ENCODE measurements around the gene LAIR1.
"Not testable (repeated sequence)": the region's sequence is repeated elsewhere in the genome, so short reads cannot be mapped to it uniquely, and the experiment has no call there.

Gene LAIR1

DNA sequence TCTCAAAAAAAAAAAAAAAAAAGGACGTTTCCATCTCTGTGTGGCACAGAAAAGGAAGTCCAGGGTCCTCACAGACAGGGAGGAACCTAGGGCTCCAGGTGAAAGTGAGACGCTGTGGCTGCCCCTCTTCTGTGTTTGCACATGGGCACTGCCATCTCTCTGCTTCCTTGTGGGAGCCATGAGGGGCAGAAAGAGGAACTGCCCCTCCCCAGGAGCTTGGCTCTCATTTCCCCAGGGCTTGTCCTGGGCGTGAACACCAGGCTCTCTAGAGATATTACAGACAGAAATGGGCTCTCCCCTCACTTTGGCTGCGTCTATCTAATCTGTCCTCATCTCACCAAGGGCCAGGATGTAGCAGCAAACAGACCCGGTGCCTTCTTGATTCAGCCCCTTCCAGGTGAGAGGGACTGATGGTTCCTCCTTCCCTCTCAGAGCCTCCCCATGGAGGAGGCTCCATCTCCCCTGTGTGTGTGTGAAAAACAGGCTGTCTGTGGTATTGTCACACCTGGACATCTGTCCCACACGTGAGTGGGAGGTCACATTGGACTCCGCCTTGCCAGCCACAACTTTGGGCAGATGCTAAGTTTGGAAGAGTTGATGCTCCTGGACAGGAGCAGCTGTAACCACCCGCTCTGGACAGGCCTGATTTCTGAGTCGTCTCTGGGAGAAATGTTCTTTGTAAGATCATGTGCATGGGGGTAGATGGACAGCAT is 24.9 kb downstream of the LAIR1 start:
- no peak for DNase-seq

DNA sequence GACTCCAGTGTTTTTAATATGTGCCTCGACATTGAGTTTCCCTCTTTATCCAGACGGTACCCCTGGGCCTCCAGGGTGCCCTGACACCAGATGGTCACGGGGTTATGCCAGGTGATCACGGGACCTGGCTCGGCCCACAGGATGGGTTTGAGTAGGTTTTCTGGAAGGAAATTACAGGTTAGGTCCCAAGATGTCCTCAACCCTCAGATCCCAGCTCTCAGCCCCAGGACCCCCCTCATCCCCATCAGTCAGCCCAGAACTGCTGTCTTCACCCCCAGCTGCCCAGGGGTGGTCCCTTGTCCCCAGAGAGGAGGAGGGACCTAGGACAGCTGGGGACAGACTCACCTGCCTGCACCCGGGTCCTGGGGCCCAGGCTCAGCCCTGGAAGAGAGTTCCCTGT is 26.2 kb downstream of the LAIR1 start:
- no peak for DNase-seq

DNA sequence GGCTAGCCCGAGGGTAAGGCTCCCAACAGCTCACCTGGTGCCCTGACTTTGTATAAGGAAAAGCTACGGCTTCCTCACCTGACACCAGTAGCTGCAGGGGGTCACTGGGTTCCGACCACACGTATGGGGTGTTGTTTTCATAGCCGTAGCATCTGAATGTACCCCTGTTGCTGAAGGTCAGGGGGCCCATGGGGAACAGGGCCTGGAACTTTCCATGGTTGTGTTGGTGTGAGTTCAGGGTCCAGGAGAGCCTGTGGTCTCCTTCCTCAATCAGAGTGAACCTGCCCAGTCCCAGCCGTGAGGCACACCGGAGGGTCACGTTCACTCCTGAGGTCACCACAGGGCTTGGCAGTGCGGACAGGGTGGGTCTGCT is 26.9 kb downstream of the LAIR1 start:
- DNase-seq = no peak

DNA sequence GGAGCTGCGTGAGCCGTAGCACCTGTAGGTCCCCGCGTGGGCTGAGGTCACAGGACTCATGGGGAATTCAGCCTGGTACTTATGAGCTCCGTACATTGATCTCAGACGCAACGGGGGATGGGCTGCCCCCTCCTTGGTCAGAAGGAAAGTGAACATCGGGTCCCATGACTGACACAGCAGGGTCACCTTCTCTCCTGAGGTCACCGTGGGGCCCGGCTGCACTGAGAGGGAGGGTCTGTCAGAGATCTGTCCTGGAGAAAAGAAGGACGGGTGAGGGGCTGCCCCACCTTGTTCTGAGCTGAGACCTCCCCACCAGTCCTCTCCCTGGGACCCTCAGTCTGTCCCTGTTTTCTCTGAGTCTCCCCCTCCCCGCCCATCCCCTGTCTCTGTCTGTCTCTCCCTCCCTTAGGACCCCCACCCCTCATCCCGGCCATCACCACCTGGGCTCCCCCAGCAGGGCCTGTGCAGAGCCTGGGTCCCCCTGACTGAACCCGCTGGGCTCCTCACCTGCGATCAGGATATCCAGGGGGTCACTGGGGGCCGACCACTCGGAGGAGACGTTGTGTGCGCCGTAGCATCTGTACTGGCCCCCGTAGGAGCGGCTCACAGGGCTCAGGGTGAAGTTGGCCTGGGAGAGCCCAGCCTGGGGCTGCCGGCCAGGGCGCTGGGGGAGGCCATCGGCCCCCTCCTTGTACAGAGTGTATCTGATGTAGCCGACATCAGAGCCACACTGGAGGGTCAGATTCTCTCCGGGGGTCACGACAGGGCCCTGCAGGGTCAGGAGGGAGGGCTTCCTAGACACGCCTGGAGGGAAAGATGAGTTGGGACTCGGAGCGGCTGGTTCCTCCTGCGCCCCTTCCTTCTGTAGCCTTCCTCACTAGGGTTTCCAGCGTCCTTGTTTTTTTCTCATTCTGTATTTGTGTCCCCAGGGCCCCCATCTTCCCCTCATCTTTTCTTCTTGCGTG is 27.6 kb downstream of the LAIR1 start:
- DNase-seq = no peak

DNA sequence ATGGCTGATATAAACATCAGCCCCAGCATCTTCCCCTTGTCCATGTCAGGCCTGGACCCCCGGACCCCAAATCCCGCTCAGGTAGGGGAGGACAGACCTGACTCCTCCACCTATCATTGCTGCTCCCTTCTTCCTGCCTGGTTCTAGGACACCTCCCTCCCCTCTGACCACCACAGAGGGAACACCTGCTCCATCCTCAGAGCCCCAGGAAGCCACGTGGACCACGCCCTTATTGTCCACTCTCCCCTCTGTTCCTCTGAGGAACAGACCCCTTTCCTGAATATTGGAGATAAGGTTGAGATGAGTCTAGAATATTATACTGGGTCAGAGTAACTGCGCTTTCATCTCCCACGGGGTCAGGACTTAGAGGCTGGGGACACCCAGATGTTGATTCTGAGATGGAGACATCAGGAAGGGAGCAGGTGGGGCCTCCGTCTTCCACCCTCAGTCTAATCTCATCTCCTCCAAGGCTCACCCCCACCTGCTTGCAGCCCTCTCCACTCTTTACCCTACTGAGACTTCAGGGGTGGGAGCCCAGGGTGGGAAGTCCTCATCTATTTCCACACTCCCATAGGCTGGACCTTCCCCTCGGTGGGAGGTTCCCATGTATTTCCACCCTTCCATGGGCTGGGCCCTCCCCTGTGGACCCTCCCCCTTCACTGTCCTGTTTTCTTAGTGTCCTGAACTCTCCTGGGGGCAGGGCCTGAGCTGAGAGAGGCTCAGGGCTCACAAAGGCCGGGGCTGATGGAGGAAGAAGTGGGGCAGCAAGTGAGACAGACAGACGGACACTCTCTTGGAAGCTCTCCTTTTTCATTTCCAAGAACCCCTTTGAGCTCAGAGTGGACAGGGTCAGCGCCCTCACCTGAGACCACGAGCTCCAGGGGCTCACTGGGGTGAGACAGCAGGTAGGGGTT is 28.5 kb downstream of the LAIR1 start:
- DNase-seq = no peak

DNA sequence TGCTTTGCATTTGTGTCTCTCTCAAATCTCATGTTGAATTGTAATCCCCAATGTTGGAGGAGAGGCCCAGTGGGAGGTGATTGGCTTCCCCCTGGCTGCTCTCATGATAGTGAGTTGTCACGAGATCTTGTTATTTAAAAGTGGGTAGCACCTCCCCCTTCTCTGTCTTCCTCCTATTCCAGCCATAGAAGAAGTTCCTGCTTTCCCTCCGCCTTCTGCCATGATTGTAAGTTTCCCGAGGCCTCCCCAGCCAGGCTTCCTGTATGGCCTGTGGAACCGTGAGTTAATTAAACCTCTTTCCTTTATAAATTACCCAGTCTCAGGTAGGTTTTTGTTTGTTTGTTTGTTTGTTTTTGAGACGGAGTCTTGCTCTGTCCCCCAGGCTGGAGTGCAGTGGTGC is 29.6 kb downstream of the LAIR1 start:
- no peak for DNase-seq

DNA sequence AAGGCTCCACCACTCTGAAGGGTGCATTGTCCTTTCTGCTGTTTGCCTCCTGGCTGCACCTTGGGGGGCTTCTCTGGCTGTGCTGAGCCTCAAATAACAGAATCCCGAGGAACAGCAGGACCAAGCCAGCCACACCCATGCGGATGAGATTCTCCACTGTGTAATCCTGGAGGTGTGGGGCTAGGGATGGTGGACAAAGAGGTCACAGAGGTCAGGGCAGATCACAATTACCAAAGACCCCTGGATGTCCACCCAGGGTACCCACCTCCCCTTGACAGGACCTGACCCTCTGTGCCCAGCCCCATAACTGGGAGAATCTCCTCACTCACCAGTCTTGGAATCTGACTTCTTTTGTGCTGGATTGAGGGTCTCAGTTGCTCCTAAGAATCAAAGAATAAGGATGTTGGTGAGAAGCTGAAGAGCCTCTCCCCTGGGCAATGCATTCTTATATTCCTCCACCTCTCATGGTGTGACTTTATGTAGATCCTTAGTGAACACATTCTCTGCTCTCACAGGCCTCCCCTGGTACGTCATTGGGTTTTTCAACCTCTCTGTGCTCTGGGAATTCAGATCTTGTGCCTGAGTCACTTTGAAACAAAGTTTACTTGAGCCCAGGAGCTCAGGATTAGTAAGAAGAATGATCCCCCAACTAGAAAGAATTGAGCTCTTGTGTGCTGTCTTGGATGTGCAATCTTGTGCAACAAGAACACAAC is 31.0 kb downstream of the LAIR1 start:
- DNase-seq = no peak

DNA sequence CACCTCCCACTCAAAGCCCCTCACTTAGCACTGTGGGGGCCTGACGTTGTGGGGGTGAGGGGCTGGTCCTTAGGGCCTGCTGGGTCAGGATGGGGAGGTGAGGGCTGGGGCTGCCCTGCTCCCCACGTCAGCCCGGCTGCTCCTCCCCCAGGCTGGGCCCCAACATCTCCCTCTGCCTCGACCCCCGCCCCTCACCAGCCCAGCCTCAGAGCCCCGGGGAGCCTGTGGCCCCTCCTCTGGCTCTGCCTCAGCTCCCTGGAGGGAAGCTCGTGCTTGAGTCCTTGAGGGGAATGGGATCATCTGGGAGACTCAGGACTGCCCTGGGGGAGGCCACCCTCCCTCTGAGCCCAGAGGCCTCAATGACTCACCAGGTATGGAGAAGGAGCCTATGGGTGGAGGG is 32.6 kb downstream of the LAIR1 start:
- no peak for DNase-seq

DNA sequence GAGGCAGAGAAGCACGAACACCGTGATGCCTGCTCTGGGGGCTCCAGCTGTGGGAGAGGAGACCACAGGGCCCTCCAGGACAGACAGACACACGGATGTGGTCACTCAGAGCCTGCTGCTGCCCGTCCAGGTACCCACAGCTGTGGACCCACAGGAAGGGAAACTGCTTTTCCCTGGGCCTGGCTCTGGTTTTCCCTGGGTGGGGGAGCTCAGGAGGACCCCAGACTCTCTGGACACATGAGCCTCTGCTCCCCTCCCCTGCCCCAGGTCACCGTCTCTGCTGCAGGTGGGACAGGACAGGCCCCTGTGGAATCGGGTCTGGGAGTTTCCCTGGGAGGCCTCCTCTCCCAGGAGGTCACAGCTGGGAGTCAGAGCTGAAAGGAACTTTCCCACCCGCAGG is 33.1 kb downstream of the LAIR1 start:
- DNase-seq = no peak

DNA sequence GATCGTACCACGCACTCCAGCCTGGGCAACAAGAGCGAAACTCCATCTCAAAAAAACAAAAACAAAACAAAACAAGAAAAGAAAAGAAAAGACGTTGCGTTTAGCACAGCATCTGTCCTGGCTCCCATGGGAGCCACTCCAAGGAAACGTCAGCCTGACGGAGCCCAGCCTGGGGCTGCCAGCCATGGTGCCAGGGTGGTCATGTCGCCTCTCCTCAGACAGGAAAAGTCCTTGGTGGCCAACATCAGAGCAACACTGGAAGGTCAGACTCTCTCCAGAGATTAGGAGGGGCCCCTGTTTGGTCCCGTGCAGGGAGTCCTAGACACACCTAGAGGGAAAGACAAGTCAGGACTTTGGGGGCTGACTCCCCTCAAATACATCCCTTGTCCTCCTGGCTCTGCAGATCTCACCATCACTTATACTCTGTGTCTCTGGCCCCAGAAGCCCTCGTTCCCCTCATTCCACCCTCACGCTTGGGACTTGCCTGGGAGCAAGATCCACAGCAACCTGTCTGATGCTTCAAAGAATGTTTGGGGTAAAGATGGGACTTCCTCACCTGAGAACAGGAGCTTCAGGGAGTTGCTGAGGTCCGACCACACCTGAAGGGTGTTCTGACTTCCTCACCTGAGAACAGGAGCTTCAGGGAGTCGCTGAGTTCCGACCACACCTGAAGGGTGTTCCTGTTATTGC is 35.1 kb downstream of the LAIR1 start:
- DNase-seq = no peak

DNA sequence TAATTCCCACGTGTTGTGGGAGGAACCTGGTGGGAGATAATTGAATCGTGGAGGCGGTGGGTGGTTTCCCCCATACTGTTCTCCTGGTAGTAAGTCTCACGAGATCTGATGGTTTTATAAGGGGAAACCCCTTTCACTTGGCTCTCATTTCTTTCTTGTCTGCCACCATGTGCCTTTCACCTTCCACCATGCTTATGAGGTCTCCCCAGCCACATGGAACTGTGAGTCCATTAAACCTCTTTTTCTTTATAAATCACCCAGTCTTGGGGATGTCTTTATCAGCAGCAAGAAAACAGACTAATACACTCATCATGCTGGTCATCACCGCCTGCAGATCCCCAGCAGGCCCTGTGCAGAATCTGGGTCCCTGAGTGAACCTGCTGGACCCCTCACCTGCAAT is 36.0 kb downstream of the LAIR1 start:
- DNase-seq = not testable (repeated sequence)

DNA sequence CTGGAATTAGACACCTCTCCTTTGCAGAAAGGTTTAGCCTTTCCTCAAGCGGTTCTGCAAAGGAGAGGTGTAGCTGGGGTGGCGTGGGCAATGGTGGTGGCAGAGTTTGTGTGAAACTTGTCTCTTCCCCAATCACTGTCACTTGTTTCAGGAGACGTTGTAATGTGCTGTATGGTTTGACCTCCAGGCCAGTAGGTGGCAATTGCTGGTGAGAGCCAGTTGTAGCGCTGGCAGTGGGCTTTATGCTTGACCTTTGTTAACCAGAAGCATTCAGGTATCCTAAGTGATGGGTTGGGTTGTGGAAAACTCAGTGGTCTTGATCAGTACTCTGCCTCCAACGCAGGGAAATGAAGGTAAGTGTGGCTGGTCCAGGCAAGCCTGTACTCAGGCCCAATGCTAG is 39.1 kb downstream of the LAIR1 start:
- no peak for DNase-seq

DNA sequence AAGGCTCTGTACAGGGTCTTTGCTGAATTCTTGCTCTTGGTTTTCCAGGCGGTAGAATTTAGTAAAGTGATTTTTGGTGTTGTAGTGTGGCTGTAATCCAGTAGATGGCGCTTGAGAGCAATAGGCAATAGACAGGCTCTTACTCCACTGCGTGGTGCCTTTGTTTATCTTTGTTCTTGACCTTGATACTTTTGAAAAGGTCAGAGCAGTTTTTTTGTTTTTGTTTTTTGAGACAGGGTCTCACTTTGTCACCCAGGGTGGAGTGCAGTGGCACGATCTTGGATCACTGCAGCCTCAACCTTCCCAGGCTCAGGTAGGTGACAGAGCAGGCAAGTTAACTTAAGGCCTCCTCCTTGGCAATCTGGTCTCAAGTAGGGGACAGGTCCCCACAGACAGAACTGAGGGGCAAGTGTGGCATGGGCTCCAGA is 39.5 kb downstream of the LAIR1 start:
- DNase-seq = no peak

DNA sequence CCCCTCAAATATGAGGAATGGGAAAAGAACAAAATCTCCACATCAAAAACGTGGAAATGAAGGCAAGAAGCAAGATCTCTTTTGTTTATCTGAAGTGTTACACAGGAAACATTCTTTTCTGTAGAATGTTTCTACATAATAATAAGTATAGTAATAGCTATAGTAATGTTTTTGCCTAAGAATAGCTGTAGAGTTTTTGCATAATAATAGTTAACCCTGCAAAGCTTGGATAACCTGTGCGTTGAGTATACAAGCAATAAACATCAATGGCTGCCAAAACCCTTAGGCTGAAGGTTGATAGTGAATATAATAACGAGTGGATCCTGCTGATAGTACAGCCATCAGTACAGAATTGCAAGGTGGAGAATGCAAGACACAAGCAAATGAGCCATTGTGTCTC is 40.7 kb downstream of the LAIR1 start:
- DNase-seq = no peak

DNA sequence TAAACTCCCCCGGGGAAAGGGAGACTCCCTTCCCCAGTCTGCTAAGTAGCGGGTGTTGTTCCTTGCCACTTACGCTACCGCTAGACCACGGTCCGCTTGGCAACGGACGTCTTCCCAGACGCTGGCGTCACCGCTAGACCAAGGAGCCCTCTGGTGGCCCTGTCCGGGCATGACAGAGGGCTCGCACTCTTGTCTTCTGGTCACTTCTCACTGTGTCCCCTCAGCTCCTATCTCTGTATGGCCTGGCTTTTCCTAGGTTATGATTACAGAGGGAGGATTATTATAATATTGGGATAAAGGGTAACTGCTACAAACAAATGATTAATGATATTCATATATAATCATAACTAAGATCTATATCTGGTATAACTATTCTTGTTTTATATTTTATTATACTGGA is 41.8 kb downstream of the LAIR1 start:
- not testable (repeated sequence) for DNase-seq

DNA sequence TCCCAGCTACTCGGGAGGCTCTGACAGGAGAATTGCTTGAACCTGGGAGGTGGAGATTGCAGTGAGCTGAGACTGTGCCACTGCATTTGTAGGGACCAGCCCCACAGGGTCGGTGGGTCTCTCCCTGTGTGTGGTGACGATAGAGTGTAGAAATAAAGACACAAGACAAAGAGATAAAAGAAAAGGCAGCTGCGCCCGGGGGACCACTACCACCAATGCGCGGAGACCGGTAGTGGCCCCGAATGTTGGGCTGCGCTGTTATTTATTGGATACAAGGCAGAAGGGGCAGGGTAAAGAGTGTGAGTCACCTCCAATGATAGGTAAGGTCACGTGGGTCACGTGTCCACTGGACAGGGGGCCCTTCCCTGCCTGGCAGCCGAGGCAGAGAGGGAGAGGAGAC is 42.4 kb downstream of the LAIR1 start:
- not testable (repeated sequence) for DNase-seq

DNA sequence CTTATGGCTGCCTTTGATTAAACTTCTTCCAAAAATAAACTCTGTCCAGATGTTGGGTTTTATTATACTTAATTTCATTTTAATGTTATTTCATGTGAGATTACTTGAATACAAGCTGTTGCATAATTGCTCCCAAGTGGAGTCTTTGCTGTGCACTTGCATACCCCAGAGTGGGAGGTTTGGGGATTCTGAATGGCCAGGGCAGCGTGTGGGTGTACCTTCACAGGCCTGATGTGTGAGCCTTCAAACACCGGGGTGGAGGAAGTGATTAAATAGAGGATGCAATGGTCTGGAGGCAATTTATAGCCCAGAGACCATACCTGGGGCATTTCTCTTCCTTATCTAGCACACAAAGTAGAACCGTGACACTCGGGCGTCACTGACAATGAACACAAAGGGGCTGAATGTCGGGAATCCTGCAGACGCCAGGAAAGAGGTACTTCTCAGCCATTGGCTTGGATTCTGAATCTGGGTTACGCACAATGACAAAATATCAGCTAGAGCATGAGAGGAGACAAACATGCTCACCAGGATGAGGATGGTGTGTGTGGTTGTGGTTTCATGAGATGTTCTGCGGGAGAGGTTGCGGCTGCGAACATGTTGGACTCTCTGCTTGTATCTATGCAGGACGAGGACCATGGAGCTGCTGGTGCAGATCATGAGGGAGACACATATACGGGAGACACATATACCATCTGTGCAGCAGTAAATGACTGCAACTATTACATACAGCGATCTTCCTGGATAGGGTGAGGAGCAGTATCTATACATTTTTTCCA is 44.6 kb downstream of the LAIR1 start:
- no peak for DNase-seq

DNA sequence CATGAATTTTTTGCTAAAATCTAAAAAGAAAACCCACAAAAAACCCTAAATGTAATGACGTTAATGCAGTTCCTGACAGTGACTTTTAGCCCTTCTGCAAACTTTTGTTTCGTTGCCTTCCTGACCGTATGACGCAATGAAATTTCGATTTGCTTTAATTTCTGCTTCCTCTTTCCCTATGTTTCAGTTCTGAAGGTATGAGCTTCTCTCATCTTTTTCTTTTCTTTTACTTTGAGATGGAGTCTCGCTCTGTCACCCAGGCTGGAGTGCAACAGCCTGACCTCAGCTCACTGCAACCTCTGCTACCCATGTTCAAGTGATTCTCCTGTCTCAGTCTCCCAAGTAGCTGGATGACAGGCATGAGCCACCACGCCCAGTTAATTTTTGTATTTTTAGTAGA is 45.7 kb downstream of the LAIR1 start:
- no peak for DNase-seq

DNA sequence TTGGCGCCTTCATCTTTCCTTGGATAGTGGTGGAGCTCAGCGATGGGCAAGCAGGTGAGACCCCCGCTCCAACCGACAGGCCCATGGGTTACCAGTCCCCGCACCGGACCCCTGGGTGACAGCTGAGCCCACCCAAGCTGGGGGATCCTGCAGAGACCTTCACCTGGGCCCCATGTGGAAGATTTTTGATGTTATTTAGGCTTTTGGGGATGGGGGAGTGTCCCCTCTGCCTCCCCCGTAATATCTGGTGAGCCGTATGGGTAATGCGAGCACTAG is 46.8 kb downstream of the LAIR1 start:
- DNase-seq = no peak

DNA sequence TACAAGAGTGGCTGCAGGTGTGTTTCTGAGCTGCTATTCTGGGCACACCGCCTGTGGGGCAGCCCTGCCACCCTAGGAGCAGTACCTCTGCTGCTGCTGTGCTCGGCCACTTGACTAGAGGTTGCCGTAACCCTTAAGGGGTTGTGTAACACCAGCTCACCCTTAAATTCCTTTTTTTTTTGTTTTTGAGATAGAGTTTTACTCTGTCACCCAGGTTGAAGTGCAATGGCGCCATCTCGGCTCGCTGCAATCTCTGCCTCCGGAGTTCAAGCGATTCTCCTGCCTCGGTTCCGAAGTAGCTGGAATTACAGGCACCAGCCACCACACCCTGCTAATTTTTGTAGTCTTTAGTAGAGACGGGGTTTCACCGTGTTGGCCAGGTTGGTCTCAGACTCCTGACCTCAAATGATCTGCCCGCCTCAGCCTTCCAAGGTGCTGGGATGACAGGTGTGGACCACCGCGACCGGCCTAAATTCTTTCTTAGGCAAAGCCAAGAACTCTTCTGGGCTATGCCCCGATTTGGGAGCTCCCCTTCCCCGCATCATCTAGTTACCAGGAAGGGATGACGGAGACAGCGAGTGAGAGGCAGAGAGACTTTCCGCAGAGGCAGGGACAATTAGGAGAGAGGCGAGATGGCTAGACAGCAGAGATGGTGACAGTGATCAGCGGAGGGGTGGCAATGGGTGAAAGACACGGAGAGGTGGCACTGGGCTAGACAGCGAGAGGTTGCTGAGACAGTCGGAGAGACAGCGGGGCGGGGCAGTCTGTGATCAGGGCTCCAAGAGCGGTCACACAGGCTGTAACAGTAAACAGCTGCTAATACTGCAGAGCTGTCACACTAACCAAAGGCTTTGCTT is 47.4 kb downstream of the LAIR1 start:
- no peak for DNase-seq

Data from T1000 (cell line).